ENCODE data around the gene ANKRD55.

GRCh38 chr5:56147659-56148230 is 85.4 kb downstream of the ANKRD55 start:
- no peak for TF ChIP-seq POLR2AphosphoS5 (IDR thresholded peaks at IDR 0.05; ENCODE audit: low read depth, low read length)
- TF ChIP-seq SIN3A (IDR thresholded peaks at IDR 0.05; ENCODE audit: borderline replicate concordance, insufficient read depth, low read length): no peak
- TF ChIP-seq TAF1 (IDR thresholded peaks at IDR 0.05; ENCODE audit: borderline replicate concordance, insufficient read depth, low read length): no peak
- TF ChIP-seq REST (IDR thresholded peaks at IDR 0.05; ENCODE audit: insufficient read depth in 1 of 2, low read depth in 2 of 2, low read length in 2 of 2): no peak
- no peak for TF ChIP-seq FOXP2 (optimal IDR thresholded peaks at IDR 0.05; ENCODE audit: borderline replicate concordance, extremely low read depth, extremely low read length, insufficient read depth)
